ENCODE results near the gene TRERF1.

- TF ChIP-seq CTCF (IDR thresholded peaks at IDR 0.05; ENCODE audit: insufficient read depth, low read length, poor library complexity, severe bottlenecking): no peak
- no peak for TF ChIP-seq EZH2phosphoT487 (conservative IDR thresholded peaks at IDR 0.05; ENCODE audit: low read length)
Observed at GRCh38 chr6:42436825-42437224, 14.9 kb downstream of the TRERF1 start.
